GM23338 (cell line): ENCODE measurements around the gene KRTAP2-4. TPM values are rescaled to one million over a fixed set of nuclear protein-coding genes. Genes with fewer than 3 reads are reported as not detected.
A peak's percentile ranks its signal among the peaks of the same experiment; 100 is the strongest.

Experiments used
- ATAC-seq: fragments of 200-7000 bp; cut with Tn5 transposase; 3 replicates; pipeline ENCODE4 v1.9.1; 2020
- DNase-seq: peaks from one replicate; pipeline ENCODE4 v3.0.0-alpha.2; 2015; ENCODE audit warnings: low spot score
- H2AFZ ChIP-seq: fragments of 200-600 bp; sonication (generic); 2 replicates; pipeline ENCODE4 v1.8.0; 2016; ENCODE audit warnings: antibody characterized with exemption, mild to moderate bottlenecking, moderate library complexity
- H3F3A ChIP-seq: fragments of 200-600 bp; sonication (generic); replicated peaks from 2 replicates; pipeline ENCODE4 v1.8.0; 2017; ENCODE audit warnings: antibody characterized with exemption, mixed run types, low read depth
- H3K27ac ChIP-seq: fragments of 200-600 bp; sonication (generic); 2 replicates; pipeline ENCODE4 v1.6.1; 2016; ENCODE audit warnings: low read depth
- H3K27me3 ChIP-seq: fragments of 200-600 bp; sonication (generic); 2 replicates; pipeline ENCODE4 v1.8.0; 2016; ENCODE audit warnings: mild to moderate bottlenecking, mixed run types, moderate library complexity; ENCODE audit not compliant: insufficient read depth
- H3K36me3 ChIP-seq: fragments of 200-600 bp; sonication (generic); 2 replicates; pipeline ENCODE4 v1.8.0; 2016; ENCODE audit warnings: mild to moderate bottlenecking; ENCODE audit not compliant: insufficient read depth
- H3K4me1 ChIP-seq: fragments of 200-600 bp; sonication (generic); 2 replicates; pipeline ENCODE4 v1.8.0; 2016; ENCODE audit warnings: mild to moderate bottlenecking, moderate library complexity; ENCODE audit not compliant: insufficient read depth
- H3K4me2 ChIP-seq: fragments of 200-600 bp; sonication (generic); 2 replicates; pipeline ENCODE4 v1.7.1; 2017; ENCODE audit warnings: mixed run types
- H3K4me3 ChIP-seq: fragments of 200-600 bp; sonication (generic); 2 replicates; pipeline ENCODE4 v1.6.1; 2016; ENCODE audit warnings: mixed run types
- H3K79me2 ChIP-seq: fragments of 200-600 bp; sonication (generic); replicated peaks from 2 replicates; pipeline ENCODE4 v1.8.0; 2017; ENCODE audit warnings: mild to moderate bottlenecking; ENCODE audit not compliant: insufficient read depth
- H3K9me2 ChIP-seq: fragments of 200-600 bp; sonication (generic); 2 replicates; pipeline ENCODE4 v1.8.0; 2017; ENCODE audit not compliant: insufficient read depth
- H4K20me1 ChIP-seq: fragments of 200-600 bp; sonication (generic); replicated peaks from 2 replicates; pipeline ENCODE4 v1.8.0; 2017; ENCODE audit warnings: mild to moderate bottlenecking; ENCODE audit not compliant: insufficient read depth
- H3K27ac Mint-ChIP-seq: 2 replicates; pipeline ENCODE4 v1.8.0; 2020; ENCODE audit warnings: inconsistent platforms, mild to moderate bottlenecking, moderate library complexity, mixed read lengths
- H3K27me3 Mint-ChIP-seq: 3 replicates; pipeline ENCODE4 v1.8.0; 2022; ENCODE audit warnings: low read depth, mild to moderate bottlenecking, moderate library complexity, mixed read lengths, inconsistent platforms; ENCODE audit not compliant: insufficient read depth, poor library complexity
- H3K36me3 Mint-ChIP-seq: 3 replicates; pipeline ENCODE4 v1.8.0; 2021; ENCODE audit warnings: low read depth, mild to moderate bottlenecking, inconsistent platforms, moderate library complexity, mixed read lengths
- H3K4me1 Mint-ChIP-seq: 3 replicates; pipeline ENCODE4 v1.8.0; 2020; ENCODE audit warnings: mild to moderate bottlenecking, inconsistent platforms, mixed read lengths
- H3K4me3 Mint-ChIP-seq: 3 replicates; pipeline ENCODE4 v1.8.0; 2021; ENCODE audit warnings: moderate library complexity, mild to moderate bottlenecking, inconsistent platforms, mixed read lengths
- H3K9me3 Mint-ChIP-seq: 3 replicates; pipeline ENCODE4 v1.8.0; 2020; ENCODE audit warnings: moderate library complexity, mild to moderate bottlenecking, inconsistent platforms, mixed read lengths
- CREB1 ChIP-seq: fragments of 250-450 bp; sonication (Bioruptor Pico); IDR thresholded peaks from 2 replicates; pipeline ENCODE4 v1.5.0; 2020; ENCODE audit warnings: low read depth, mild to moderate bottlenecking, moderate library complexity
- EZH2 ChIP-seq: fragments of 200-600 bp; sonication (generic); IDR thresholded peaks from one replicate; pipeline ENCODE4 v1.8.0; 2017; ENCODE audit warnings: antibody characterized with exemption, mild to moderate bottlenecking, low read depth; ENCODE audit not compliant: unreplicated experiment
- EZH2phosphoT487 ChIP-seq: fragments of 200-600 bp; sonication (generic); IDR thresholded peaks from one replicate; pipeline ENCODE4 v1.8.1; 2018; ENCODE audit warnings: antibody characterized with exemption; ENCODE audit not compliant: unreplicated experiment
- JUNB ChIP-seq: IDR thresholded peaks from one replicate; pipeline ENCODE4 v1.6.1; 2016; ENCODE audit warnings: antibody characterized with exemption; ENCODE audit not compliant: unreplicated experiment
- NANOG ChIP-seq: IDR thresholded peaks from 2 replicates; pipeline ENCODE4 v1.6.1; 2016; ENCODE audit warnings: antibody characterized with exemption, borderline replicate concordance
- POLR2AphosphoS5 ChIP-seq: IDR thresholded peaks from 2 replicates; pipeline ENCODE4 v1.6.1; 2016; ENCODE audit warnings: antibody characterized with exemption, low read depth
- STAT1 ChIP-seq: IDR thresholded peaks from one replicate; pipeline ENCODE4 v1.6.1; 2016; ENCODE audit warnings: antibody characterized with exemption; ENCODE audit not compliant: unreplicated experiment
- ZNF114 ChIP-seq: fragments of 250-450 bp; sonication (Bioruptor Pico); IDR thresholded peaks from 2 replicates; pipeline ENCODE4 v1.5.0; 2020; ENCODE audit warnings: mild to moderate bottlenecking, moderate library complexity
- ZNF331 ChIP-seq: fragments of 250-450 bp; sonication (Bioruptor Pico); IDR thresholded peaks from 2 replicates; pipeline ENCODE4 v1.5.0; 2020; ENCODE audit warnings: low read depth, mild to moderate bottlenecking, moderate library complexity
- polyA plus RNA-seq: library from polyadenylated mRNA; unstranded; fragments of >200 nt; fragmentation: Nextera tagmentation; extraction: Ambion mirVana; gene quantifications from 2 replicates; pipeline ENCODE4 v1.2.1, GENCODE V29; 2016
- total RNA-seq: library from RNA; depleted of rRNA; stranded (reverse); fragments of >200 nt; shearing (Covaris generic); gene quantifications from 2 replicates; pipeline ENCODE4 v1.2.3, GENCODE V29; 2014
- TF ChIP-seq, protein P1 (sequence below), 2 experiments: fragments of 200-600 bp in 1 of 2; sonication (generic) in 1 of 2; conservative IDR thresholded peaks; 2 replicates each; pipeline versions ENCODE4 v1.5.1 to v1.6.1; 2016 to 2017; ENCODE audit warnings: antibody characterized with exemption in 2 of 2, low read depth in 2 of 2, mild to moderate bottlenecking in 2 of 2, moderate library complexity in 1 of 2
- TF ChIP-seq, protein P2 (sequence below): fragments of 250-450 bp; sonication (Bioruptor Pico); IDR thresholded peaks from 2 replicates; pipeline ENCODE4 v1.5.0; 2020; ENCODE audit warnings: mild to moderate bottlenecking, moderate library complexity
- TF ChIP-seq, protein P3 (sequence below): IDR thresholded peaks from one replicate; pipeline ENCODE4 v1.6.1; 2018; ENCODE audit warnings: antibody characterized with exemption; ENCODE audit not compliant: unreplicated experiment
- TF ChIP-seq, protein P4 (sequence below): IDR thresholded peaks from 2 replicates; pipeline ENCODE4 v1.6.1; 2016; ENCODE audit warnings: antibody characterized with exemption

Gene KRTAP2-4
- total and polyA plus RNA-seq, 2 experiments from 2014 or later: not detected

DNA sequence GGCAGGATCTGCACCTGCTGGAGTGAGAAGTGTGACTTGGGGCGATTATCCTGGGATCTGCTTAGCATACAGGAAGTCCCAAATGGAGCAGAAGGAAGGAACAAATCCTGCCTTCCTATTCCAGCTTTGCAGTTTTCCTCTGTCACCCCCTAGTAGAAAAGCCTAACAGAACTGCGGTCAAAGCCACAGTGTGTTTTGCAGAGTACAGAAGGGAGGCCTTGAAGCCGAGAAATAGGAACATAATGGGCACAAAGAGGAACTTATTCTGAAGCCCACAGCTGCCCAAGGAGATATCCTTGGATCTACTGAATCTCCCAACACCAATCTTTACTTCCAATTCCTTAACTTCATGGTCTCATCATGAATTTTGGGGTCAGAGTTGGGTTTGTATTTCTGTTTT, 47.1 kb downstream of the KRTAP2-4 start:
- no peak for ATAC-seq
- no peaks in the 10 kb centered on the region for H3K36me3 Mint-ChIP-seq
- no peak overlapping the region for H3K4me3 ChIP-seq
- no peaks in the 10 kb centered on the region for H3K4me1 Mint-ChIP-seq
- no peak for DNase-seq
- H3F3A ChIP-seq: no peaks in the 10 kb centered on the region
- TF ChIP-seq POLR2AphosphoS5 (no peak), ZNF114 (CRISPR knock-in tag) (no peak), EZH2phosphoT487 (no peak), CREB1 (CRISPR knock-in tag) (no peak), NANOG (no peak), JUNB (no peak), ZNF331 (CRISPR knock-in tag) (no peak), EZH2 (no peak), STAT1 (no peak)
- TF ChIP-seq, protein P1, sequence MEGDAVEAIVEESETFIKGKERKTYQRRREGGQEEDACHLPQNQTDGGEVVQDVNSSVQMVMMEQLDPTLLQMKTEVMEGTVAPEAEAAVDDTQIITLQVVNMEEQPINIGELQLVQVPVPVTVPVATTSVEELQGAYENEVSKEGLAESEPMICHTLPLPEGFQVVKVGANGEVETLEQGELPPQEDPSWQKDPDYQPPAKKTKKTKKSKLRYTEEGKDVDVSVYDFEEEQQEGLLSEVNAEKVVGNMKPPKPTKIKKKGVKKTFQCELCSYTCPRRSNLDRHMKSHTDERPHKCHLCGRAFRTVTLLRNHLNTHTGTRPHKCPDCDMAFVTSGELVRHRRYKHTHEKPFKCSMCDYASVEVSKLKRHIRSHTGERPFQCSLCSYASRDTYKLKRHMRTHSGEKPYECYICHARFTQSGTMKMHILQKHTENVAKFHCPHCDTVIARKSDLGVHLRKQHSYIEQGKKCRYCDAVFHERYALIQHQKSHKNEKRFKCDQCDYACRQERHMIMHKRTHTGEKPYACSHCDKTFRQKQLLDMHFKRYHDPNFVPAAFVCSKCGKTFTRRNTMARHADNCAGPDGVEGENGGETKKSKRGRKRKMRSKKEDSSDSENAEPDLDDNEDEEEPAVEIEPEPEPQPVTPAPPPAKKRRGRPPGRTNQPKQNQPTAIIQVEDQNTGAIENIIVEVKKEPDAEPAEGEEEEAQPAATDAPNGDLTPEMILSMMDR (conservative IDR thresholded peaks at IDR 0.05; ENCODE audit: low read depth in 2 of 2): no peak
- TF ChIP-seq, protein P2, sequence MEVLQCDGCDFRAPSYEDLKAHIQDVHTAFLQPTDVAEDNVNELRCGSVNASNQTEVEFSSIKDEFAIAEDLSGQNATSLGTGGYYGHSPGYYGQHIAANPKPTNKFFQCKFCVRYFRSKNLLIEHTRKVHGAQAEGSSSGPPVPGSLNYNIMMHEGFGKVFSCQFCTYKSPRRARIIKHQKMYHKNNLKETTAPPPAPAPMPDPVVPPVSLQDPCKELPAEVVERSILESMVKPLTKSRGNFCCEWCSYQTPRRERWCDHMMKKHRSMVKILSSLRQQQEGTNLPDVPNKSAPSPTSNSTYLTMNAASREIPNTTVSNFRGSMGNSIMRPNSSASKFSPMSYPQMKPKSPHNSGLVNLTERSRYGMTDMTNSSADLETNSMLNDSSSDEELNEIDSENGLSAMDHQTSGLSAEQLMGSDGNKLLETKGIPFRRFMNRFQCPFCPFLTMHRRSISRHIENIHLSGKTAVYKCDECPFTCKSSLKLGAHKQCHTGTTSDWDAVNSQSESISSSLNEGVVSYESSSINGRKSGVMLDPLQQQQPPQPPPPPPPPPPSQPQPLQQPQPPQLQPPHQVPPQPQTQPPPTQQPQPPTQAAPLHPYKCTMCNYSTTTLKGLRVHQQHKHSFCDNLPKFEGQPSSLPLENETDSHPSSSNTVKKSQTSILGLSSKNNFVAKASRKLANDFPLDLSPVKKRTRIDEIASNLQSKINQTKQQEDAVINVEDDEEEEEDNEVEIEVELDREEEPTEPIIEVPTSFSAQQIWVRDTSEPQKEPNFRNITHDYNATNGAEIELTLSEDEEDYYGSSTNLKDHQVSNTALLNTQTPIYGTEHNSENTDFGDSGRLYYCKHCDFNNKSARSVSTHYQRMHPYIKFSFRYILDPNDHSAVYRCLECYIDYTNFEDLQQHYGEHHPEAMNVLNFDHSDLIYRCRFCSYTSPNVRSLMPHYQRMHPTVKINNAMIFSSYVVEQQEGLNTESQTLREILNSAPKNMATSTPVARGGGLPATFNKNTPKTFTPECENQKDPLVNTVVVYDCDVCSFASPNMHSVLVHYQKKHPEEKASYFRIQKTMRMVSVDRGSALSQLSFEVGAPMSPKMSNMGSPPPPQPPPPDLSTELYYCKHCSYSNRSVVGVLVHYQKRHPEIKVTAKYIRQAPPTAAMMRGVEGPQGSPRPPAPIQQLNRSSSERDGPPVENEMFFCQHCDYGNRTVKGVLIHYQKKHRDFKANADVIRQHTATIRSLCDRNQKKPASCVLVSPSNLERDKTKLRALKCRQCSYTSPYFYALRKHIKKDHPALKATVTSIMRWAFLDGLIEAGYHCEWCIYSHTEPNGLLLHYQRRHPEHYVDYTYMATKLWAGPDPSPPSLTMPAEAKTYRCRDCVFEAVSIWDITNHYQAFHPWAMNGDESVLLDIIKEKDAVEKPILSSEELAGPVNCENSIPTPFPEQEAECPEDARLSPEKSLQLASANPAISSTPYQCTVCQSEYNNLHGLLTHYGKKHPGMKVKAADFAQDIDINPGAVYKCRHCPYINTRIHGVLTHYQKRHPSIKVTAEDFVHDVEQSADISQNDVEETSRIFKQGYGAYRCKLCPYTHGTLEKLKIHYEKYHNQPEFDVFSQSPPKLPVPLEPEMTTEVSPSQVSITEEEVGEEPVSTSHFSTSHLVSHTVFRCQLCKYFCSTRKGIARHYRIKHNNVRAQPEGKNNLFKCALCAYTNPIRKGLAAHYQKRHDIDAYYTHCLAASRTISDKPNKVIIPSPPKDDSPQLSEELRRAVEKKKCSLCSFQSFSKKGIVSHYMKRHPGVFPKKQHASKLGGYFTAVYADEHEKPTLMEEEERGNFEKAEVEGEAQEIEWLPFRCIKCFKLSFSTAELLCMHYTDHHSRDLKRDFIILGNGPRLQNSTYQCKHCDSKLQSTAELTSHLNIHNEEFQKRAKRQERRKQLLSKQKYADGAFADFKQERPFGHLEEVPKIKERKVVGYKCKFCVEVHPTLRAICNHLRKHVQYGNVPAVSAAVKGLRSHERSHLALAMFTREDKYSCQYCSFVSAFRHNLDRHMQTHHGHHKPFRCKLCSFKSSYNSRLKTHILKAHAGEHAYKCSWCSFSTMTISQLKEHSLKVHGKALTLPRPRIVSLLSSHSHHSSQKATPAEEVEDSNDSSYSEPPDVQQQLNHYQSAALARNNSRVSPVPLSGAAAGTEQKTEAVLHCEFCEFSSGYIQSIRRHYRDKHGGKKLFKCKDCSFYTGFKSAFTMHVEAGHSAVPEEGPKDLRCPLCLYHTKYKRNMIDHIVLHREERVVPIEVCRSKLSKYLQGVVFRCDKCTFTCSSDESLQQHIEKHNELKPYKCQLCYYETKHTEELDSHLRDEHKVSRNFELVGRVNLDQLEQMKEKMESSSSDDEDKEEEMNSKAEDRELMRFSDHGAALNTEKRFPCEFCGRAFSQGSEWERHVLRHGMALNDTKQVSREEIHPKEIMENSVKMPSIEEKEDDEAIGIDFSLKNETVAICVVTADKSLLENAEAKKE (CRISPR knock-in tag): no peak
- TF ChIP-seq, protein P3, sequence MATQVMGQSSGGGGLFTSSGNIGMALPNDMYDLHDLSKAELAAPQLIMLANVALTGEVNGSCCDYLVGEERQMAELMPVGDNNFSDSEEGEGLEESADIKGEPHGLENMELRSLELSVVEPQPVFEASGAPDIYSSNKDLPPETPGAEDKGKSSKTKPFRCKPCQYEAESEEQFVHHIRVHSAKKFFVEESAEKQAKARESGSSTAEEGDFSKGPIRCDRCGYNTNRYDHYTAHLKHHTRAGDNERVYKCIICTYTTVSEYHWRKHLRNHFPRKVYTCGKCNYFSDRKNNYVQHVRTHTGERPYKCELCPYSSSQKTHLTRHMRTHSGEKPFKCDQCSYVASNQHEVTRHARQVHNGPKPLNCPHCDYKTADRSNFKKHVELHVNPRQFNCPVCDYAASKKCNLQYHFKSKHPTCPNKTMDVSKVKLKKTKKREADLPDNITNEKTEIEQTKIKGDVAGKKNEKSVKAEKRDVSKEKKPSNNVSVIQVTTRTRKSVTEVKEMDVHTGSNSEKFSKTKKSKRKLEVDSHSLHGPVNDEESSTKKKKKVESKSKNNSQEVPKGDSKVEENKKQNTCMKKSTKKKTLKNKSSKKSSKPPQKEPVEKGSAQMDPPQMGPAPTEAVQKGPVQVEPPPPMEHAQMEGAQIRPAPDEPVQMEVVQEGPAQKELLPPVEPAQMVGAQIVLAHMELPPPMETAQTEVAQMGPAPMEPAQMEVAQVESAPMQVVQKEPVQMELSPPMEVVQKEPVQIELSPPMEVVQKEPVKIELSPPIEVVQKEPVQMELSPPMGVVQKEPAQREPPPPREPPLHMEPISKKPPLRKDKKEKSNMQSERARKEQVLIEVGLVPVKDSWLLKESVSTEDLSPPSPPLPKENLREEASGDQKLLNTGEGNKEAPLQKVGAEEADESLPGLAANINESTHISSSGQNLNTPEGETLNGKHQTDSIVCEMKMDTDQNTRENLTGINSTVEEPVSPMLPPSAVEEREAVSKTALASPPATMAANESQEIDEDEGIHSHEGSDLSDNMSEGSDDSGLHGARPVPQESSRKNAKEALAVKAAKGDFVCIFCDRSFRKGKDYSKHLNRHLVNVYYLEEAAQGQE: no peak
- TF ChIP-seq, protein P4, sequence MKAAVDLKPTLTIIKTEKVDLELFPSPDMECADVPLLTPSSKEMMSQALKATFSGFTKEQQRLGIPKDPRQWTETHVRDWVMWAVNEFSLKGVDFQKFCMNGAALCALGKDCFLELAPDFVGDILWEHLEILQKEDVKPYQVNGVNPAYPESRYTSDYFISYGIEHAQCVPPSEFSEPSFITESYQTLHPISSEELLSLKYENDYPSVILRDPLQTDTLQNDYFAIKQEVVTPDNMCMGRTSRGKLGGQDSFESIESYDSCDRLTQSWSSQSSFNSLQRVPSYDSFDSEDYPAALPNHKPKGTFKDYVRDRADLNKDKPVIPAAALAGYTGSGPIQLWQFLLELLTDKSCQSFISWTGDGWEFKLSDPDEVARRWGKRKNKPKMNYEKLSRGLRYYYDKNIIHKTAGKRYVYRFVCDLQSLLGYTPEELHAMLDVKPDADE: no peak
- H3K4me3 Mint-ChIP-seq: no peak overlapping the region
- H3K27ac ChIP-seq: no peak overlapping the region
- peak overlapping the region; percentile 52; the same call in 1 of the 2 replicates for H2AFZ ChIP-seq
- H3K27me3 ChIP-seq: no peaks in the 10 kb centered on the region
- H3K4me1 ChIP-seq: no peaks in the 10 kb centered on the region
- no peaks in the 10 kb centered on the region for H3K9me2 ChIP-seq
- no peaks in the 10 kb centered on the region for H3K36me3 ChIP-seq
- H3K79me2 ChIP-seq: no peaks in the 10 kb centered on the region
- no peaks in the 10 kb centered on the region for H4K20me1 ChIP-seq
- no peaks in the 10 kb centered on the region for H3K27me3 Mint-ChIP-seq
- peak overlapping the region; percentile 32; the same call in 1 of the 2 replicates for H3K27ac Mint-ChIP-seq
- no peaks in the 10 kb centered on the region for H3K9me3 Mint-ChIP-seq
- H3K4me2 ChIP-seq: no peak overlapping the region
